HCT116 (cell line): ENCODE results near the gene C1orf105. TPM values are rescaled to one million over a fixed set of nuclear protein-coding genes. Genes with fewer than 3 reads are reported as not detected.

Source experiments
- ATAC-seq: fragments of 200-7000 bp; cut with Tn5 transposase; 2 replicates; pipeline ENCODE4 v1.9.1; 2020; ENCODE audit warnings: mild to moderate bottlenecking, moderate library complexity
- BruUV-seq: library from RNA; stranded (reverse); fragments of 400-500 nt; replicated peaks from 2 replicates; lab custom pipeline; 2021; lab: Mats Ljungman, UMichigan
- CTCF ChIA-PET: fragments of 300-600 bp; sonication (Branson Sonifier 250); formaldehyde crosslinking; loops from one replicate; lab custom pipeline; 2021; ENCODE audit warnings: antibody characterized with exemption; lab: Charles Lee
- POLR2A ChIA-PET: fragments of 300-600, 350-600 bp; sonication (Branson Sonifier 250); formaldehyde crosslinking; loops from one replicate; lab custom pipeline; 2021; ENCODE audit warnings: antibody characterized with exemption; lab: Charles Lee
- RAD21 ChIA-PET, 2 experiments: fragments of 300-600 bp; sonication (Branson Sonifier 250); formaldehyde crosslinking; loops; one replicate each; lab custom pipeline; 2023; ENCODE audit warnings: low total read pairs in 2 of 2; ENCODE audit not compliant: uncharacterized antibody in 2 of 2, unreplicated experiment in 2 of 2, low non-redundant PET in 1 of 2; lab: Charles Lee
- DNase-seq: peaks from one replicate; pipeline ENCODE4 v3.0.0-alpha.2; 2010; ENCODE audit warnings: low read depth, low spot score
- H2AFZ ChIP-seq: fragments of 200-600 bp; shearing (Covaris generic), sonication (generic); 2 replicates; pipeline ENCODE4 v1.6.1; 2017; ENCODE audit warnings: low read depth, mixed run types, mixed read lengths, antibody characterized with exemption, low read length; ENCODE audit not compliant: poor library complexity, severe bottlenecking
- H3K27ac ChIP-seq: 2 replicates; pipeline ENCODE4 v1.5.1; 2012; ENCODE audit warnings: low read depth, low read length
- H3K27me3 ChIP-seq: fragments of 200-600 bp; sonication (generic); 2 replicates; pipeline ENCODE4 v1.6.1; 2016; ENCODE audit warnings: mixed run types, low read length, mixed read lengths; ENCODE audit not compliant: insufficient read depth
- H3K36me3 ChIP-seq, 2 experiments: fragments of 200-500 bp in 1 of 2; fragments of 200-600 bp in 1 of 2; sonication (Bioruptor generic) in 1 of 2; sonication (generic) in 1 of 2; 2 replicates each; pipeline versions ENCODE4 v1.5.1 to v1.6.1; 2014 to 2016; ENCODE audit warnings: low read length in 2 of 2, inconsistent platforms in 1 of 2, mixed read lengths in 1 of 2, mixed run types in 1 of 2; ENCODE audit not compliant: insufficient read depth in 2 of 2, control insufficient read depth in 1 of 2
- H3K4me1 ChIP-seq, 2 experiments: fragments of 200-600 bp in 1 of 2; sonication (generic) in 1 of 2; 2 replicates each; pipeline versions ENCODE4 v1.5.1 to v1.6.1; 2012 to 2017; ENCODE audit warnings: low read length in 2 of 2, inconsistent platforms in 1 of 2, mild to moderate bottlenecking in 1 of 2, mixed read lengths in 1 of 2, mixed run types in 1 of 2, moderate library complexity in 1 of 2; ENCODE audit not compliant: insufficient read depth in 2 of 2, control insufficient read depth in 1 of 2
- H3K4me2 ChIP-seq: fragments of 200-600 bp; sonication (generic); 2 replicates; pipeline ENCODE4 v1.6.1; 2017; ENCODE audit warnings: mixed run types, low read length, mixed read lengths
- H3K4me3 ChIP-seq, 2 experiments: fragments of 200-600 bp in 1 of 2; sonication (generic) in 1 of 2; replicated peaks in 1 of 2; 2 replicates each; pipeline ENCODE4 v1.5.1; 2011 to 2016; ENCODE audit warnings: low read length in 2 of 2, control low read depth in 1 of 2, low read depth in 1 of 2, mild to moderate bottlenecking in 1 of 2, mixed read lengths in 1 of 2, mixed run types in 1 of 2
- H3K79me2 ChIP-seq: fragments of 200-600 bp; sonication (generic); 2 replicates; pipeline ENCODE4 v1.6.1; 2017; ENCODE audit warnings: mild to moderate bottlenecking, mixed run types, low read length, moderate library complexity, mixed read lengths; ENCODE audit not compliant: insufficient read depth
- H3K9ac ChIP-seq: fragments of 200-600 bp; sonication (generic); 2 replicates; pipeline ENCODE4 v1.6.1; 2016; ENCODE audit warnings: low read length, mixed read lengths
- H3K9me2 ChIP-seq: fragments of 200-600 bp; sonication (generic), shearing (Covaris generic); 2 replicates; pipeline ENCODE4 v1.6.1; 2017; ENCODE audit warnings: mixed run types, mild to moderate bottlenecking, moderate library complexity; ENCODE audit not compliant: insufficient read depth
- H3K9me3 ChIP-seq, 2 experiments: fragments of 200-500 bp in 1 of 2; fragments of 200-600 bp in 1 of 2; sonication (Bioruptor generic) in 1 of 2; sonication (generic) in 1 of 2; 2 replicates each; pipeline ENCODE4 v1.6.1; 2014 to 2017; ENCODE audit warnings: low read length in 2 of 2, mixed read lengths in 2 of 2, inconsistent platforms in 1 of 2, low read depth in 1 of 2, mild to moderate bottlenecking in 1 of 2, mixed run types in 1 of 2, moderate library complexity in 1 of 2; ENCODE audit not compliant: control insufficient read depth in 1 of 2, insufficient read depth in 1 of 2
- H4K20me1 ChIP-seq: fragments of 200-600 bp; sonication (generic), shearing (Covaris generic); 2 replicates; pipeline ENCODE4 v1.6.1; 2017; ENCODE audit warnings: mixed run types, mild to moderate bottlenecking, moderate library complexity; ENCODE audit not compliant: insufficient read depth
- FOSL1 ChIP-seq: IDR thresholded peaks from 2 replicates; pipeline ENCODE4 v1.6.1; 2012; ENCODE audit warnings: low read depth
- RAD21 ChIP-seq: IDR thresholded peaks from 2 replicates; pipeline ENCODE4 v1.6.1; 2012; ENCODE audit warnings: low read depth, mild to moderate bottlenecking
- YY1 ChIP-seq: IDR thresholded peaks from 2 replicates; pipeline ENCODE4 v1.6.1; 2011; ENCODE audit warnings: low read length, low read depth, moderate library complexity, mild to moderate bottlenecking; ENCODE audit not compliant: insufficient replicate concordance; ENCODE audit errors: extremely low read depth
- intact Hi-C: fragments of 100-400 bp; cut with micrococcal nuclease; formaldehyde crosslinking; loops from 2 replicates; pipeline ENCODE4 v1.10.0; 2022
- total RNA-seq: library from RNA; stranded (reverse); gene quantifications from one replicate; pipeline ENCODE4 v1.2.1, GENCODE V29; 2021; ENCODE audit not compliant: unreplicated experiment
- TF ChIP-seq, protein P1 (sequence below): IDR thresholded peaks from 2 replicates; pipeline ENCODE4 v1.6.1; 2011; ENCODE audit warnings: mild to moderate bottlenecking, low read length, moderate library complexity; ENCODE audit not compliant: insufficient replicate concordance; ENCODE audit errors: extremely low read depth

The C1orf105 gene
- total RNA-seq, 1 experiment from 2014 or later, result not detected

DNA sequence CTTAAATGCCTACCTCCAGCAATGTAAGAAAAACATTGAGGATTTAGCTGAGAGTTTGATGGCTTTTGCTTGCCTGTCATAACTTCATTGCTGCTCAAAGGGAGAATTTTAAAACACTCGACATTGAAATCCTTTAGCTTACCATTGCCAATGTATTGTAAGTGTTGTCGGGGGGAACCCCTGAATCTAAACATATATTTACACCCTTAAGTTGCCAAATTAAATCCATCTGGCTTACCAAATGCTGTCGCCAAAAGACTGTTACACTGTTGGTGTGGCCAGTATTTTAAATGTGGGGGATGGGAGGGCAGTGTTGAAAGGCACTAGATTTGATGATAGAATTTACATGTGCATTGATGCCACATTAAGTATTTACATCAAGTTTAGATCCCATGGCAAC, 24.9 kb upstream of the C1orf105 start:
- H3K27ac ChIP-seq, result no peak overlapping the region

DNA sequence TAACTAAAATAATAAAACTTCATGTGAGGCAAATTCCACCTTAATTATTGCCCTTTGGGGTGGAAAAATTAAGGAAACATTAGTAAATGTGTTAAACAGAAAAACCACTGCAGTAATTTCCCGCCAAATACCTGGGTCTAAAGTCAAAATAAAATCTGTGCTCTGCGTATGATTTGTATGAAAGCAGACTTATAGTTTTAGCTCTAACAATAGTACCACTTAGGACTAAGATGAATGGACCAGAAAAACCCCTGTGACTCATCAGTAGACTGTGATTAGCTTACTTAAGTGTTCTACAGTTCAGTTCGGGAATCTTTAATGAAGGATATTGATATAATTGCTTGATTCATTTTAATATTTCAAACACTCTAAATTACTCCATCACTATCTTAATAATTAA, 23.3 kb upstream of the C1orf105 start:
- ATAC-seq (no peak), DNase-seq (no peak)
- Histone ChIP-seq H3K4me3 (no peak overlapping the region), H3K79me2 (no peaks in the 10 kb centered on the region), H3K9me2 (no peaks in the 10 kb centered on the region), H3K9ac (no peak overlapping the region), H3K4me1 (peaks cover 5 to 9% of the 10 kb centered on the region in 2 experiments; a peak in 3 of 4 replicates), H3K27me3 (peaks cover 5% of the 10 kb centered on the region; the same call in 1 of the 2 replicates), H3K36me3 (no peaks in the 10 kb centered on the region), H2AFZ (no peak overlapping the region), H4K20me1 (no peaks in the 10 kb centered on the region), H3K4me2 (no peak overlapping the region), H3K9me3 (no peaks in the 10 kb centered on the region), H3K27ac (no peak overlapping the region)
- CTCF ChIA-PET, result no interaction called here
- RAD21 ChIA-PET, result no interaction called here
- POLR2A ChIA-PET, result no interaction called here
- no peak for TF ChIP-seq FOSL1
- BruUV-seq, result no TSS peak
- intact Hi-C loops, result no loop called here

More for the DNA sequence above, 24.9 kb upstream of the C1orf105 start:
- POLR2A ChIA-PET, result no interaction called here
- no peaks in the 10 kb centered on the region for H3K27me3 ChIP-seq
- ATAC-seq (no peak), DNase-seq (no peak)
- H2AFZ ChIP-seq, result no peak overlapping the region
- no peaks in the 10 kb centered on the region for H4K20me1 ChIP-seq
- H3K36me3 ChIP-seq, result no peaks in the 10 kb centered on the region
- RAD21 ChIA-PET, result no interaction called here
- H3K9me2 ChIP-seq, result no peaks in the 10 kb centered on the region
- H3K4me2 ChIP-seq, result no peak overlapping the region
- no peak overlapping the region for H3K9ac ChIP-seq
- H3K9me3 ChIP-seq, result no peaks in the 10 kb centered on the region
- TF ChIP-seq YY1 (no peak), RAD21 (no peak)
- TF ChIP-seq, protein P1, sequence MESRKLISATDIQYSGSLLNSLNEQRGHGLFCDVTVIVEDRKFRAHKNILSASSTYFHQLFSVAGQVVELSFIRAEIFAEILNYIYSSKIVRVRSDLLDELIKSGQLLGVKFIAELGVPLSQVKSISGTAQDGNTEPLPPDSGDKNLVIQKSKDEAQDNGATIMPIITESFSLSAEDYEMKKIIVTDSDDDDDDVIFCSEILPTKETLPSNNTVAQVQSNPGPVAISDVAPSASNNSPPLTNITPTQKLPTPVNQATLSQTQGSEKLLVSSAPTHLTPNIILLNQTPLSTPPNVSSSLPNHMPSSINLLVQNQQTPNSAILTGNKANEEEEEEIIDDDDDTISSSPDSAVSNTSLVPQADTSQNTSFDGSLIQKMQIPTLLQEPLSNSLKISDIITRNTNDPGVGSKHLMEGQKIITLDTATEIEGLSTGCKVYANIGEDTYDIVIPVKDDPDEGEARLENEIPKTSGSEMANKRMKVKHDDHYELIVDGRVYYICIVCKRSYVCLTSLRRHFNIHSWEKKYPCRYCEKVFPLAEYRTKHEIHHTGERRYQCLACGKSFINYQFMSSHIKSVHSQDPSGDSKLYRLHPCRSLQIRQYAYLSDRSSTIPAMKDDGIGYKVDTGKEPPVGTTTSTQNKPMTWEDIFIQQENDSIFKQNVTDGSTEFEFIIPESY, result no peak
- H3K79me2 ChIP-seq, result no peaks in the 10 kb centered on the region
- peaks cover 5 to 9% of the 10 kb centered on the region in 2 experiments; a peak in 3 of 4 replicates for H3K4me1 ChIP-seq
- CTCF ChIA-PET, result no interaction called here
- intact Hi-C loops, result no loop called here
- H3K4me3 ChIP-seq, result no peak overlapping the region
- no TSS peak for BruUV-seq
